Right lobe of liver (tissue), 6 donors: ENCODE results near the gene TOR4A. TPM values are rescaled to one million over a fixed set of nuclear protein-coding genes. Genes with fewer than 3 reads are reported as not detected.

ENCODE experiments used
- ATAC-seq, 4 donors: fragments of 200-7000 bp; cut with Tn5 transposase; one replicate each; pipeline ENCODE4 v1.9.1; 2020; ENCODE audit warnings: mild to moderate bottlenecking in 4 of 4, moderate library complexity in 4 of 4
- DNase-seq, 3 donors: peaks; one replicate each; pipeline ENCODE4 v3.0.0-alpha.2; 2020
- H3K27ac ChIP-seq, 3 donors: fragments of 200-600 bp; one replicate each; pipeline ENCODE4 v1.8.0; 2022
- H3K27me3 ChIP-seq, 2 donors: fragments of 200-600 bp; one replicate each; pipeline ENCODE4 v1.8.0; 2022
- H3K36me3 ChIP-seq, 4 donors: fragments of 200-600 bp; sonication (generic) in 1 of 4; one replicate each; pipeline versions ENCODE4 v1.5.1 to v1.8.0; 2017 to 2022; ENCODE audit warnings: control low read depth in 1 of 4
- H3K4me1 ChIP-seq, 4 donors: fragments of 200-600 bp; sonication (generic) in 1 of 4; one replicate each; pipeline versions ENCODE4 v1.5.1 to v1.8.0; 2017 to 2022; ENCODE audit warnings: control low read depth in 1 of 4
- H3K4me3 ChIP-seq, 3 donors: fragments of 200-600 bp; one replicate each; pipeline ENCODE4 v1.8.0; 2022
- H3K9me3 ChIP-seq, 4 donors: fragments of 200-600 bp; sonication (generic) in 1 of 4; one replicate each; pipeline versions ENCODE4 v1.5.1 to v1.8.0; 2017 to 2022; ENCODE audit warnings: control low read depth in 1 of 4
- CTCF ChIP-seq, 4 donors: fragments of 200-600 bp in 3 of 4; fragments of 450-650 bp in 1 of 4; IDR thresholded peaks; one replicate each; pipeline versions ENCODE4 v1.5.1 to v1.8.0; 2016 to 2022; ENCODE audit warnings: antibody characterized with exemption in 4 of 4, mild to moderate bottlenecking in 2 of 4
- POLR2A ChIP-seq: fragments of 450-650 bp; IDR thresholded peaks from one replicate; pipeline ENCODE4 v1.6.1; 2017; ENCODE audit warnings: antibody characterized with exemption, mild to moderate bottlenecking
- WGBS: methylation state at CpG from one replicate; pipeline ENCODE4 v1.1.6; 2018; ENCODE audit warnings: low coverage, low lambda C conversion rate; ENCODE audit not compliant: insufficient coverage; ENCODE audit errors: missing lambda C conversion rate; 5-methylcytosine and 5-hydroxymethylcytosine counted together
- intact Hi-C, 2 donors: fragments of 100-400 bp; cut with DNase I; formaldehyde crosslinking; loops; one replicate each; pipeline versions ENCODE4 v1.11.2 to v1.14.1; 2022
- total RNA-seq, 6 experiments: library from RNA; depleted of rRNA in 2 of 6; stranded (reverse); fragments of >200 nt in 2 of 6; fragmentation: NEBNext Ultra II Directional in 3 of 6; extraction: Animal tissue kit (Norgen Biotek cat#: 25700) in 3 of 6; gene quantifications; one replicate each; pipeline versions ENCODE4 v1.1.0 to v1.2.4, GENCODE V29; 2016 to 2023
- donor health status: DM: no; HTN: yes; CAD: no.
- donor health status: DM: no; HTN: no; CAD: no.
- donor health status: DM: no; HTN: no; CAD: no.
- donor health status: DM: no; HTN: yes; CAD: no.
- donor health status: DM: no; HTN: yes; CAD: no.

TOR4A gene
- total RNA-seq, 6 experiments from 2014 or later, result 2.2 to 4.9 (median 3.7) TPM

- WGBS, result 8% methylated on average over 23 of the region's 78 CpGs
- ATAC-seq (peak in 1 of 4 donors; percentile 1), DNase-seq (no peak)
- peaks cover 0 to 19% of the 10 kb centered on the region in 2 donors for H3K27me3 ChIP-seq
- intact Hi-C loops, result loop anchor here in 1 of 2 donors (5.0 kb wide), 1 partner anchor 111 kb away; no protein-coding TSS in a partner anchor
- H3K4me1 ChIP-seq, result peaks cover 0 to 19% (median under 1%) of the 10 kb centered on the region in 4 donors
- no peak for TF ChIP-seq CTCF (IDR thresholded peaks at IDR 0.05)
- TF ChIP-seq POLR2A, result no peak
- peak overlapping the region; percentile 14 to 39 (median 35) for H3K4me3 ChIP-seq
- peak overlapping the region; percentile 50 to 90 (median 66) for H3K27ac ChIP-seq
- H3K9me3 ChIP-seq, result no peaks in the 10 kb centered on the region
- H3K36me3 ChIP-seq, result no peaks in the 10 kb centered on the region
Measured at GRCh38 chr9:137295849-137296669, 18.5 kb downstream of the TOR4A start.

GRCh38 chr9:137296670-137297664 is 19.4 kb downstream of the TOR4A start:
- H3K4me3 ChIP-seq, result peak overlapping the region; percentile 14 to 39 (median 35)
- intact Hi-C loops, result loop anchor here in 1 of 2 donors (5.0 kb wide), 1 partner anchor 110 kb away; no protein-coding TSS in a partner anchor
- 26% methylated on average over 9 of the region's 24 CpGs for WGBS
- H3K4me1 ChIP-seq, result peaks cover 0 to 23% (median under 1%) of the 10 kb centered on the region in 4 donors
- no peaks in the 10 kb centered on the region for H3K9me3 ChIP-seq
- no peaks in the 10 kb centered on the region for H3K36me3 ChIP-seq
- TF ChIP-seq POLR2A (peak; percentile 55), CTCF (IDR thresholded peaks at IDR 0.05) (no peak)
- H3K27me3 ChIP-seq, result peaks cover 0 to 19% of the 10 kb centered on the region in 2 donors
- DNase-seq (peak in 2 of 3 donors; percentile 80 to 89), ATAC-seq (peak; percentile 51 to 61 (median 53))
- peak overlapping the region; percentile 50 to 90 (median 66) for H3K27ac ChIP-seq

GRCh38 chr9:137297966-137298365 is 20.4 kb downstream of the TOR4A start:
- Histone ChIP-seq H3K4me3 (no peak overlapping the region), H3K4me1 (peaks cover 0 to 23% (median under 1%) of the 10 kb centered on the region in 4 donors), H3K27me3 (peaks cover 0 to 15% of the 10 kb centered on the region in 2 donors), H3K9me3 (no peaks in the 10 kb centered on the region), H3K36me3 (no peaks in the 10 kb centered on the region), H3K27ac (peak overlapping the region in 2 of 3 donors; percentile 33 to 38)
- DNase-seq (no peak), ATAC-seq (no peak)
- TF ChIP-seq CTCF (IDR thresholded peaks at IDR 0.05) (no peak), POLR2A (no peak)
- intact Hi-C loops, result loop anchor here in 1 of 2 donors (5.0 kb wide), 1 partner anchor 109 kb away; no protein-coding TSS in a partner anchor
- WGBS, result no CpG with 5 or more reads among the region's 7 CpGs
